ENCODE data around the gene NR2F1.

Gene NR2F1

DNA sequence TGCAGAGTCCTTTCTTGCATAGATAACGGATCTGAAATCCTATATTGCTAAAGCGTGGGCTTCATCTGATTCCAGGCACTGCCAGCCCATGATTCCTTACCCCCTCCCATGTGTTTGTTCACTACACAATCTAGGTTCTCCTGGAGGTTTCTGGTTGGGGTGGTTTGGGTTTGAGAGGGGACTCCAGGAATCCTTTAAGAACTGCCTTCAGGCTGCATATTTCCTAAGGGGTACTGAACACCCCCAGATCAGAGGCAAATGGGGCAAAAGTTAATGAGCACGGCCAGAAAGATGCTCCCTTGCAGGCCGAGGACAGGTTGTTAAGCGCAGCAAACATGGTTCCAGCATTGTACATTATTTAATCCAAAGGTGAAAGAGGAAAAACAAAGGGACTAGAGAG is 9.9 kb downstream of the NR2F1 start (continued):
- TF ChIP-seq ATF2 (tag by site-specific recombination; IDR thresholded peaks at IDR 0.05; ENCODE audit: low read depth) = no peak

GRCh38 chr5:93593476-93594131 is 10.6 kb downstream of the NR2F1 start:
- Histone ChIP-seq H3K9me3 (ENCODE audit: control insufficient read depth, insufficient read depth, low read depth, low read length) (no peaks in the 10 kb centered on the region), H3K27ac (ENCODE audit: extremely low read depth, low read depth, low read length) (no peak overlapping the region), H3K4me1 (ENCODE audit: control insufficient read depth, insufficient read depth, low read length) (peaks cover 35% of the 10 kb centered on the region), H3K4me3 (ENCODE audit: low read depth, low read length) (no peak overlapping the region), H3K36me3 (ENCODE audit: control insufficient read depth in 2 of 2, insufficient read depth in 1 of 2, low read length in 2 of 2) (peaks cover 27 to 61% of the 10 kb centered on the region in 2 experiments)
- TF ChIP-seq ZNF202 (tag by site-specific recombination; IDR thresholded peaks at IDR 0.05; ENCODE audit: borderline replicate concordance) (peak; percentile 76; the same call in 1 of the 2 replicates), ZNF292 (tag by site-specific recombination; IDR thresholded peaks at IDR 0.05; ENCODE audit: borderline replicate concordance, low read depth) (no peak)
- CTCF ChIA-PET = no interaction called here
- POLR2A ChIA-PET = interaction anchor here (0.6 kb wide), 1 partner anchor 8 kb away, joined by 4 read pairs; no protein-coding TSS in a partner anchor

DNA sequence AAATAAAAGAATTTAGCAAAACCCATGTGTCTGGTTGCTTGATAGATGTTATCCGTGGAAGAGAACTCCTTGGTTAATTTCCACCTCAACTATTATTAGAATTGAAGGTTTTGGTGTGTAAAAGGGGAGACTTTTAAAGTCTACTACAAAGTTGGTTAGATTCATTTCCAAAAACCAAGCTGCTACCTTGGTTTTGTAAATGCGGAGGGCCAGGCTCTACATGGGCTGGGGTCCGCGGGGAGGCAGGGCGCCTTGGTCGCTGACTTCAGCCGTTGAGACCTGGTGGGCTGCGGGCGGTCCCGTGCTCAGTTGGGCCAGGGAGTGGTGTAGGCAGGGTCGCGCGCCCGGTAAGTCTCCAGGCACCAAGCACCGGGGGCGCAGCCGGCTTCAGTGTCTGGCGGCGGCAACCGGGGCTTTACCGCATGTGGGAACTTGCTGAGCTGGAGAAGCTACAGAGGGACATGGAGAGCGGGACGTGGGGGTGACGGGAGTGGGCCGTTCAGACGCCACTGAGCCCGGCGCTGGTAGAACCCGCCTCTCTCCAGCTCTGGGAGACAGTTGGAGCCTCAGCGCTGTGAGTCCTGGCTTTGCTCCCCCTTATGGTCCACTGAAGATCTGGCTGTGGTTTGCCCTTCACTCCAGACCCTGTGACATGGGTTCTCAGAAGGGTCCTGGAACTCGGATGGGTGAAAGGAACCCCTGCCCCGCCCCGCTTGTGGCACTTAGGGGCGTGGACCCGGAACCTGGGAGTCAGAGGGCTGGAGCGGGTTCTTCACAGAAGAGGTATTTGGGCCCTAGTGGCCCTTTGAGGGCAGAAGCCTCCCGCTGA is 11.8 kb downstream of the NR2F1 start:
- no peak overlapping the region for H3K4me3 ChIP-seq (ENCODE audit: low read depth, low read length)
- TF ChIP-seq KLF9 (tag by site-specific recombination; IDR thresholded peaks at IDR 0.05; ENCODE audit: low read depth) (0 out of 2 replicates have a peak, but pooled peaks have one; percentile 9), ZBTB8A (tag by site-specific recombination; IDR thresholded peaks at IDR 0.05) (peak; percentile 65), ZNF202 (tag by site-specific recombination; IDR thresholded peaks at IDR 0.05; ENCODE audit: borderline replicate concordance) (peak; percentile 84; the same call in 1 of the 2 replicates), ZNF10 (tag by site-specific recombination; IDR thresholded peaks at IDR 0.05) (no peak), ZNF214 (tag by site-specific recombination; IDR thresholded peaks at IDR 0.05; ENCODE audit: borderline replicate concordance) (no peak), ZNF580 (tag by site-specific recombination; IDR thresholded peaks at IDR 0.05) (no peak)
- no peaks in the 10 kb centered on the region for H3K9me3 ChIP-seq (ENCODE audit: control insufficient read depth, insufficient read depth, low read depth, low read length)
- H3K27ac ChIP-seq (ENCODE audit: extremely low read depth, low read depth, low read length) = no peak overlapping the region
- peaks cover 38% of the 10 kb centered on the region for H3K4me1 ChIP-seq (ENCODE audit: control insufficient read depth, insufficient read depth, low read length)
- ChIA-PET POLR2A (no interaction called here), CTCF (interaction anchor here (0.6 kb wide), 1 partner anchor 1689 kb away, joined by 3 read pairs; no protein-coding TSS in a partner anchor)
- H3K36me3 ChIP-seq (ENCODE audit: control insufficient read depth in 2 of 2, insufficient read depth in 1 of 2, low read length in 2 of 2) = peaks cover 20 to 49% of the 10 kb centered on the region in 2 experiments

GRCh38 chr5:93595420-93596147 is 12.6 kb downstream of the NR2F1 start:
- Histone ChIP-seq H3K36me3 (ENCODE audit: control insufficient read depth in 2 of 2, insufficient read depth in 1 of 2, low read length in 2 of 2) (peaks cover 17 to 42% of the 10 kb centered on the region in 2 experiments), H3K4me1 (ENCODE audit: control insufficient read depth, insufficient read depth, low read length) (peaks cover 38% of the 10 kb centered on the region), H3K27ac (ENCODE audit: extremely low read depth, low read depth, low read length) (no peak overlapping the region), H3K4me3 (ENCODE audit: low read depth, low read length) (no peak overlapping the region), H3K9me3 (ENCODE audit: control insufficient read depth, insufficient read depth, low read depth, low read length) (no peaks in the 10 kb centered on the region)
- CTCF ChIA-PET = interaction anchor here (0.6 to 0.9 kb wide), 2 partner anchors 12 to 1690 kb away, joined by 3 read pairs; no protein-coding TSS in a partner anchor
- POLR2A ChIA-PET = no interaction called here
- TF ChIP-seq ZNF510 (tag by site-specific recombination; IDR thresholded peaks at IDR 0.05; ENCODE audit: insufficient replicate concordance) (no peak), MZF1 (tag by site-specific recombination; IDR thresholded peaks at IDR 0.05; ENCODE audit: borderline replicate concordance) (no peak), ZNF138 (tag by site-specific recombination; IDR thresholded peaks at IDR 0.05; ENCODE audit: borderline replicate concordance) (no peak), ZNF132 (tag by site-specific recombination; IDR thresholded peaks at IDR 0.05; ENCODE audit: borderline replicate concordance) (no peak), ELK4 (IDR thresholded peaks at IDR 0.05; ENCODE audit: borderline replicate concordance, low read depth, low read length) (no peak), IKZF3 (tag by site-specific recombination; IDR thresholded peaks at IDR 0.05) (no peak), ZBTB20 (tag by site-specific recombination; IDR thresholded peaks at IDR 0.05) (no peak), HOXA7 (CRISPR knock-in tag; IDR thresholded peaks at IDR 0.05; ENCODE audit: borderline replicate concordance) (no peak), ZSCAN4 (tag by site-specific recombination; IDR thresholded peaks at IDR 0.05) (no peak), ZNF157 (tag by site-specific recombination; IDR thresholded peaks at IDR 0.05) (no peak), ZBTB1 (tag by site-specific recombination; IDR thresholded peaks at IDR 0.05) (no peak), GLIS2 (tag by site-specific recombination; IDR thresholded peaks at IDR 0.05) (no peak), ZNF423 (tag by site-specific recombination; IDR thresholded peaks at IDR 0.05) (no peak)
